Spleen (tissue), 7 donors: ENCODE data around the gene RGL4.

Experiments
- CTCF ChIP-seq, 11 experiments: fragments of 200-600 bp in 7 of 11; fragments of 450-650 bp in 4 of 11; sonication (generic) in 4 of 11; IDR thresholded peaks in 8 of 11; conservative IDR thresholded peaks in 3 of 11; 1 replicate in 7 of 11; 2 replicates in 4 of 11; pipeline versions ENCODE4 v1.4.0 to v1.8.0; 2016 to 2021; ENCODE audit warnings: antibody characterized with exemption in 11 of 11, inconsistent platforms in 4 of 11, mild to moderate bottlenecking in 1 of 11
- POLR2AphosphoS5 ChIP-seq, 3 donors: sonication (generic); formaldehyde crosslinking; IDR thresholded peaks; one replicate each; pipeline ENCODE4 v1.5.1; 2017; ENCODE audit warnings: antibody characterized with exemption in 3 of 3
- donor health status: DM: no; HTN: no; CAD: no; lungs with moderate emphysema.
- donor health status: DM: no; HTN: no; CAD: no.
- donor health status: DM: no; HTN: no; CAD: no.

- no peak for TF ChIP-seq CTCF (IDR thresholded peaks at IDR 0.05 in 8 of 11, conservative IDR thresholded peaks at IDR 0.05 in 3 of 11)
- TF ChIP-seq POLR2AphosphoS5 (IDR thresholded peaks at IDR 0.05): no peak
These were observed 13.2 kb upstream of the RGL4 start for GRCh38 chr22:23677701-23677995.
